GM13977 (cell line): ENCODE measurements around the gene C1QL2.

Source experiments
- DNase-seq: peaks from one replicate; pipeline ENCODE4 v3.0.0; 2012; ENCODE audit warnings: low spot score
- CTCF ChIP-seq: IDR thresholded peaks from 2 replicates; pipeline ENCODE4 v1.5.1; 2012; ENCODE audit warnings: mild to moderate bottlenecking, control low read depth; ENCODE audit not compliant: insufficient read depth; ENCODE audit errors: extremely low read depth, missing control alignments
- in situ Hi-C: fragments of 300-500 bp; cut with MboI; formaldehyde crosslinking; loops from one replicate; pipeline ENCODE4 v1.12.0; 2022; ENCODE audit warnings: low sequenced_read_pairs, low pct_unique_long_range_greater_than_20kb, mixed read lengths, inconsistent platforms; ENCODE audit not compliant: unreplicated experiment

C1QL2 gene

GRCh38 chr2:119149611-119150010 is 8.9 kb downstream of the C1QL2 start:
- in situ Hi-C loops: no loop called here
- DNase-seq: no peak
- TF ChIP-seq CTCF: no peak

- in situ Hi-C loops: no loop called here
- no peak for TF ChIP-seq CTCF
- no peak for DNase-seq
These were observed 10.5 kb downstream of the C1QL2 start for GRCh38 chr2:119147776-119148715.

GRCh38 chr2:119144806-119145205 is 13.7 kb downstream of the C1QL2 start:
- TF ChIP-seq CTCF: no peak
- DNase-seq: no peak
- in situ Hi-C loops: no loop called here

GRCh38 chr2:119142824-119143223 is 15.7 kb downstream of the C1QL2 start:
- in situ Hi-C loops: no loop called here
- no peak for DNase-seq
- TF ChIP-seq CTCF: no peak

GRCh38 chr2:119137502-119137901 is 21.0 kb downstream of the C1QL2 start:
- no peak for DNase-seq
- TF ChIP-seq CTCF: no peak
- in situ Hi-C loops: no loop called here

GRCh38 chr2:119136872-119137271 is 21.7 kb downstream of the C1QL2 start:
- no peak for DNase-seq
- TF ChIP-seq CTCF: no peak
- in situ Hi-C loops: no loop called here
